ENCODE data around the gene SYNGR1.

- no peak for TF ChIP-seq CTCF (conservative IDR thresholded peaks at IDR 0.05)
- TF ChIP-seq ZFX (IDR thresholded peaks at IDR 0.05) = no peak
Observed at GRCh38 chr22:39405346-39406085, 55.7 kb downstream of the SYNGR1 start.

Measured in C4-2B (cell line).